ENCODE measurements around the gene CNTNAP4. TPM values are rescaled to one million over a fixed set of nuclear protein-coding genes. Genes with fewer than 3 reads are reported as not detected.

Gene CNTNAP4
- total RNA-seq, 1 experiment from 2014 or later: not detected

DNA sequence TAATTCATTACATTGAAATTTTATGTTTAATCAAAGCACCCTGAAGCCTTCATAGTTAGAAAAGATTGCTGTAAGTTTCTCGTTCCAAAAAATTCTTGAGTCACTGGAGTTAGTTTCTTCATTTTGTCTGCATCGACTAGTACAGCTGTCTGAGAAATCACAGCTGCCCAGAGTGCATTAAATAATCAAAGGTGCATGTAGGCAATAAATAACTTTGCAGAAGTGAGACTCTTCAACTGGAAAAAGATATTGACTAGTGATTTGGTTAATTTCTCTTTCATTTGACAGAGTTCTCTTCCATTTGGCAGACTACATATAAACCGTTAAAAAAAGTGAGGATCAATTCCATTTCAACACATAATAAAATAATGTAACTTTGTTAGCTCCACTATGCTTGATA lies 234.0 kb downstream of the CNTNAP4 start:
- Histone ChIP-seq H2BK12ac (ENCODE audit: insufficient read length, low read depth, low read length) (no peak overlapping the region), H3K27me3 (ENCODE audit: insufficient read depth, low read length) (no peaks in the 10 kb centered on the region), H2BK20ac (ENCODE audit: low read depth, low read length, poor library complexity, severe bottlenecking) (no peak overlapping the region), H3K79me1 (ENCODE audit: insufficient read depth, low read depth, low read length, poor library complexity, severe bottlenecking) (no peaks in the 10 kb centered on the region), H4K5ac (ENCODE audit: insufficient read length, low read depth, low read length) (no peak overlapping the region), H2BK120ac (ENCODE audit: low read depth, low read length, poor library complexity, severe bottlenecking) (no peak overlapping the region), H3K18ac (ENCODE audit: insufficient read length, low read depth, low read length) (no peak overlapping the region), H3K4ac (ENCODE audit: low read depth, low read length) (no peak overlapping the region), H3K56ac (ENCODE audit: insufficient read length, low read depth, low read length) (no peak overlapping the region), H3T11ph (ENCODE audit: low read length) (no peak overlapping the region), H2AFZ (ENCODE audit: low read length) (no peak overlapping the region), H3K4me1 (ENCODE audit: insufficient read depth, low read length) (no peaks in the 10 kb centered on the region), H3K14ac (ENCODE audit: insufficient read depth, low read length) (no peak overlapping the region), H2BK15ac (ENCODE audit: low read depth, low read length) (no peak overlapping the region), H3K9ac (ENCODE audit: extremely low read depth, insufficient read length, low read length) (no peak overlapping the region), H2AK5ac (ENCODE audit: insufficient read length, low read length) (no peak overlapping the region), H3K23ac (ENCODE audit: insufficient read length, low read depth, low read length) (no peak overlapping the region), H3K9me3 (ENCODE audit: control insufficient read depth, low read depth, low read length) (no peaks in the 10 kb centered on the region), H3K23me2 (ENCODE audit: insufficient read length, low read depth, low read length, poor library complexity, severe bottlenecking) (no peaks in the 10 kb centered on the region), H3K4me2 (ENCODE audit: insufficient read depth, insufficient read length, low read length) (no peak overlapping the region), H3K79me2 (ENCODE audit: insufficient read depth, low read length) (no peaks in the 10 kb centered on the region), H4K91ac (ENCODE audit: insufficient read length, low read depth, low read length) (no peak overlapping the region), H2BK5ac (ENCODE audit: insufficient read length, low read length) (no peak overlapping the region), H4K8ac (replicated peaks; ENCODE audit: insufficient read length, low read depth, low read length) (no peak overlapping the region), H4K20me1 (ENCODE audit: control insufficient read depth, insufficient read depth, insufficient read length) (no peaks in the 10 kb centered on the region), H3K27ac (ENCODE audit: insufficient read length, low read depth, low read length) (no peak overlapping the region)
- TF ChIP-seq, protein P1, sequence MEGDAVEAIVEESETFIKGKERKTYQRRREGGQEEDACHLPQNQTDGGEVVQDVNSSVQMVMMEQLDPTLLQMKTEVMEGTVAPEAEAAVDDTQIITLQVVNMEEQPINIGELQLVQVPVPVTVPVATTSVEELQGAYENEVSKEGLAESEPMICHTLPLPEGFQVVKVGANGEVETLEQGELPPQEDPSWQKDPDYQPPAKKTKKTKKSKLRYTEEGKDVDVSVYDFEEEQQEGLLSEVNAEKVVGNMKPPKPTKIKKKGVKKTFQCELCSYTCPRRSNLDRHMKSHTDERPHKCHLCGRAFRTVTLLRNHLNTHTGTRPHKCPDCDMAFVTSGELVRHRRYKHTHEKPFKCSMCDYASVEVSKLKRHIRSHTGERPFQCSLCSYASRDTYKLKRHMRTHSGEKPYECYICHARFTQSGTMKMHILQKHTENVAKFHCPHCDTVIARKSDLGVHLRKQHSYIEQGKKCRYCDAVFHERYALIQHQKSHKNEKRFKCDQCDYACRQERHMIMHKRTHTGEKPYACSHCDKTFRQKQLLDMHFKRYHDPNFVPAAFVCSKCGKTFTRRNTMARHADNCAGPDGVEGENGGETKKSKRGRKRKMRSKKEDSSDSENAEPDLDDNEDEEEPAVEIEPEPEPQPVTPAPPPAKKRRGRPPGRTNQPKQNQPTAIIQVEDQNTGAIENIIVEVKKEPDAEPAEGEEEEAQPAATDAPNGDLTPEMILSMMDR (conservative IDR thresholded peaks at IDR 0.05): no peak
- Mint-ChIP-seq H3K4me3 (no peak overlapping the region), H3K27me3 (ENCODE audit: low read depth) (peaks cover 14% of the 10 kb centered on the region), H3K36me3 (ENCODE audit: insufficient read depth in 1 of 3, low read depth in 3 of 3) (no peaks in the 10 kb centered on the region), H3K9me3 (no peaks in the 10 kb centered on the region), H3K4me1 (no peaks in the 10 kb centered on the region), H3K27ac (no peak overlapping the region)
- no peak for DNase-seq
- no CpG with 5 or more reads among the region's 3 CpGs for WGBS (ENCODE audit: extremely low coverage, insufficient read length, low lambda C conversion rate)

Data from H9 (cell line).